DLD1 (cell line): ENCODE results near the gene SCARF1.

Experiments used
- in situ Hi-C: cut with HindIII; loops from 2 replicates; pipeline ENCODE4 v1.10.0; 2017; ENCODE audit warnings: low sequenced_read_pairs

Gene SCARF1

DNA sequence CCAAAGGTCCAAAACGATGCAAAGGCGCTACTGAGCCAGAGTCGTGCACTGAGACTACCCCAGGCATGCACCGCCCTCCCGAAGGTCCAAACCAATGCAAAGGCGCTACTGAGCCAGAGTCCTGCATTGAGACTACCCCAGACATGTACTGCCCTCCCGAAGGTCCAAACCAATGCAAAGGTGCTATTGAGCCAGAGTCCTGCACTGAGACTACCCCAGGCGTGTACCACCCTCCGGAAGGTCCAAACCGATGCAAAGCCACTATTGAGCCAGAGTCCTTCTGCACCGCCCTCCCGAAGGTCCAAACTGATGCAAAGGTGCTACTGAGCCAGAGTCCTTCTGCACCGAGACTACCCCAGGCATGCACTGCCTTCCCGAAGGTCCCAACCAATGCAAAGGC, 44.0 kb downstream of the SCARF1 start:
- in situ Hi-C loops, result no loop called here

DNA sequence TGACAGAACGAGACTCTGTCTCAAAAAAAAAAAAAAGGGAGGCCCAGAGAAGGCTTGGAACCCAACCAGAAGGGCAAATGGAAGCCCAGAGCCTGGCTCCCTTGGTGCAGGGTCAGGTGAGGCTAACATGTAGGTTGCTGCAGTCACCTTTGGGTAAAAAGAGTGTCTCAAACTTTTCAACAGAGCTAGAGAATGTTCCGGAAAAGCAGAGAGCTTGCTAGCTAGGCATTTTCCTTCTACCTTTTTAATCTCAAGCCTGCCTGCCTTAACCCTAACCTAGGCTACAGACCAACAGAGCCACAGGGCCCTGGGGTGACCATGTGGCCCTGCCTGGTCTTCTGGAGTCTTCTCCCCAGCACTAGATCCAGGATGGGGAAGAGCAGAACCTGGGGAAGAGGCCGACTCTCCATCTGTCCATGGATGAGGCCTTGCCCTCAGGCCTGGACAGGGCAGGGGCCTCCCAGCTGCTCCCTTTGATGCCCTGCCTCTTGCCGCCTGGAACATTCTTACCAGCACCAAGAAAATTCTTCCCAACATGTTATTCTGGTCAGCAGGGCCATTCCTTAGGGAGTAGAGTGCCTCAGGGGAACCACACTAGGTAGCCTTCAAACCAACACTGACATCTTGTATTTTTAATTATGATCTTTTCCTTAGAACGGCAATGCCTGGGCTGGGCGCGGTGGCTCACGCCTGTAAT, 47.0 kb downstream of the SCARF1 start:
- in situ Hi-C loops, result no loop called here

DNA sequence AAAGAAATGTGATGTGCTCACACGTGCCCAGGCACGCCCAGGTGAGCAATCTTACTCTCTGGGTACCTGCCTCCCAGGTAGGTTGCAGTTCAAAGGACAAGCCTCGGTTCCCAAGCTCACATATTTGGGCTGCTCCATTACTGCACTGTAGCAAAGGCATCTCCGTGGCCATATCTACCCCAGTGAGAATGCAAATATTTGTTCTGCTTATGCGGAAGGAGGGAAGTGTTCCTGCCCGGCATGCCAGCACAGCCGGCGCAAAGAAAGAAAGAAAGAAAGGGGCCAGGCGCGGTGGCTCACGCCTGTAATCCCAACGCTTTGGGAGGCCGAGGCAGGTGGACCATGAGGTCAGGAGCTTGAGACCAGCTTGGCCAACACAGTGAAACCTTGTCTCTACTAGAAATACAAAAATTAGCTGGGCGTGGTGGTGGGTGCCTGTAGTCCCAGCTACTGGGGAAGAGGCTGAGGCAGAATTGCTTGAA, 47.6 kb downstream of the SCARF1 start:
- in situ Hi-C loops, result no loop called here

DNA sequence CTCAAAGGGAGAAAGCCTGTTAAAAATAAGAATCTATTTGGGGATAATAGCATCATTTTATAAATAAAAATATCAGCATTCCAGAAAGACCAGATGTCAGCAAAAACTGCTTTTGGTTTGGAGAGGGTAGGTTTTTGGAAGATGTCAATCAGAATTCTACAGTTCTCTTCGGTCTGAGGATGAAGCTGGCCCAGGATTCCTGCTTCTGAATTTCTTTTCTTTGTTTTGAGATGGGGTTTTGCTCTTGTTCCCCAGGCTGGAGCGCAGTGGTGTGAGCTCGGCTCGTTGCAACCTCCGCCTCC, 52.0 kb downstream of the SCARF1 start:
- in situ Hi-C loops, result no loop called here

DNA sequence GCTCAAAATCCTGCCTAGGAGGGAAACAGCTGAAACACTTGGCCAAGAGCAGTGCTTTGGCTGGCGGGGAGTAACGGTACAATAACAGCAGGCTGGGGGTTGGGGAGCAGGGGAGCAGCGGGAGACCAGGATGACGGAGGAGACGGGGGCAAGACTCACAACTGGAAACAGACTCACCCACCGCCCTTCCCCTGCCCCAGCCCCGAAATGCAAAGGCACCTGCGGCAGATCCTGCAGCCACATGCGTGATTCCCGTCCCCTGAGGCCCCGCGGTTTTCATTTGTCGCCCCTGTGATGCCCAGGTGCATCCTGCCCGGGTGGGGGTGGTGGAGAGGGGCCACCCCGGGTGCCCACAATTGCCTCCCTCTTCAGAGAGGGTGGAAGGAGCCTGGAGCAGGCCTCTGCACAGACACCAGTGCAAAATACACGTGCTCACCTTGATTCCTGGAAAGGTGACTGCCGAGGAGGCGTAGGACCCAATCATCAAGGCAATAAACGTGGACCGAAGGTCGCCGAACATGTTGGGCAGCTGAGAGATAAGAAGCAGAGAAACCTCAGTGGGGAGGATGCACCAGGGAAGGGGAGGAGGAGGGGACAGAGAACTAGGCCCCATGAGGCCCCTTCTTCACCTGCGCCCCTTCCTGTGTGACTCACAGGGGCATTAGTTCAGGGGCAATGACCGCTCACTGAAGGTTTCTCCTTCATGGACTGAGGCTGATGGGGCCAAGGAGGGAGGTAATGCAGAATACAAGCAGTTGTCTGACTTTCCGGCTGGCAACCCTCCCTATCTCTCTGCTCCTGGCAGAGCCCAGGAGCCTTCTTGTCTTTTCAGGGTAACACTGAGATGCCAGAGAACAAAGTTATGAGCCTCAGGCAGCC, 52.5 kb downstream of the SCARF1 start:
- in situ Hi-C loops, result no loop called here

DNA sequence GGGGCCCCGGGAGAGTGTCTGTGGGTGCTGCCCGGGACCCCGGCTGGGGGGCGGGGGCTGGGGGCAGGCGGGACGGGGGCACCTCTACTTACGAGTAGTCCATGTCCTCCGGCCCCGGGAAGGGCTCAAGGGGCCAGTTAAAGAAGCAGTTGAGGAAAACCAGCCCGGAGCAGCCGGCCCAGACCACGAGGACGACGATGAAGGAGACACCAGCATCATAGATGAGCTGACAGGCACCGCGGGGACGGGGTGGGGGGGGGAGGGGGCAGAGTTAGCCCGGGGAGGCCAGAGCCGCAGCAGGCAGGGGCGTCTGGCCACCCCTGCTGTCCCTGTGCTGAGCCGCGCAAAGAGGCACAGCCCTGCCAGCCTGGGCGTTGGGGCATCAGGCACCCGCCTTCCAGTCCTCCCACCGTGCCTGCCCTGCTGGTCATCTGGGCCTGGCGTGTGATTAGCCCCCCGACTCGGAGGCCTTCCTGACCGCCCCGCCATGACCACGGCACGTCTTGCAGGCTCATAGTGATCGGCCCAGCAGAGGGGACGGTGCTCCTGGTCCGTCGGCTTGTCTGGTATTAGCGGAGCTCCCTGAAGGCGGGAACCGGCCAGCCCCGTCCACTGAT, 54.0 kb downstream of the SCARF1 start:
- in situ Hi-C loops, result no loop called here

DNA sequence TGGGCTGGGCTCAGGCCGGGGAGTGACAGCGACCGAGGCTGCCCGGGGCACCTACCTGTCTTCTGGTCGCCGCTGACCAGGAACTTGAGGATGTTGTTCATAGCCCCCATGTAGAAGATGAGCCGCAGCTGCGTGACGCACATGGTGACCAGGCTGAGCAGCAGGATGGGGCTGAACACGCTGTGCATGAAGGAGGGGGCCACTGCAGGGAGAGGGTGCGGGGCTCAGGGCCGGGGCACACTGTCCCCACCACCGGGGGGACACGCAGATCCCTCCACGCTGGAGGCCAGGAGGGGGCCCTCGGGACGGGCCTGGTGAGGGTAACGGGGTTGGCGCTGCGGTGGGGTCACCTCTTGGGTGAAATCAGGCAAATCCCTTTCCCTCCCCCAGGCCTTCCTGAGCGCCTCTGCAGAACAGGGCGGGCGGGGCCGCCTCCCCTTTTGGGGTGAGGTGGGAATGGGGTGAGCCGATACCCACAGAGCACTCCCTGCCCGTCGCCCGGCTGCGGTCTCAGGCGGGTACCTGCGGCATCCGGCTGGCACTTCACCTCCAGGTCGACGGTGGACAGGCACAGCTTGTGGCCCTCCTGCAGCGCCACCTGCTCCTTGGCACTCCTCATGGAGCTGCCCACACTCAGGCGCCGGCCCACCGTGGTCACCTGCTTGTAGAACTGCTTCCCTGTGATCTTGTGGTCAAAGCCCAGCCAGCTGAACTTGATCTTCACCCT, 54.6 kb downstream of the SCARF1 start:
- in situ Hi-C loops, result no loop called here

DNA sequence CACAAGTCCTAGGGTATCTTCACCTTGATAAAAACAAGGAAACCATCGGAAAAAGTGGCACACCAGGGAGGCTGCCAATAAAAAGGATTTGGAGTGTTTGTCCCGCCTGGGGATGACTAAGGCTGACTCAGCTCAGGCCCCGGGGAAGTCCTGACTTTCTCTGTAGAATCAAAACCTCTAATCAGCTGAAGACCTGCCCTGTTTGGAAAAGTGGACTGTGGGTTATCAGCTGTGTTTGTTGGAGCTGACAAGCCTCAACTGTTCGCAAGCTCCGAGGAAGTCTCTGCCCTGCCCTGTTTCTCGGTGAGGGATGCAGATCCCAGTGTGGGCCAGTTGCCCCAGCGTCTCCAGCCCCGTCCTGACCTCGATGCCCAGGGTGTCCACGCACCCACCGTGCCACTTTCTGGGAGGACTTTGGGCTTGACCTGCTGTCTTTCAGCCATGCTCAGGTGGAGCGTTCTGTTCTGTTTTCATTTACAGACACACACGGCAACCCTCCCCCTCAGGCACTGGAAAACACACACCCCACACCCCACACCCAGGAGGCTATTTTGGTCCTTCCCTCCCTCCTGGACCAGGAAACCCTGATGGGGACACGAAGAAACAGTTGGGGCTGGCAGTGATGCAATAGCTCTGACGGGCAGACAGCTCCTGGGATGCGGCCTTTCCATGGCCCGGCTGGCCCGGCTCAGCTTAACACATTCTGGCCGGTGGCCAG, 55.3 kb downstream of the SCARF1 start:
- in situ Hi-C loops, result no loop called here

DNA sequence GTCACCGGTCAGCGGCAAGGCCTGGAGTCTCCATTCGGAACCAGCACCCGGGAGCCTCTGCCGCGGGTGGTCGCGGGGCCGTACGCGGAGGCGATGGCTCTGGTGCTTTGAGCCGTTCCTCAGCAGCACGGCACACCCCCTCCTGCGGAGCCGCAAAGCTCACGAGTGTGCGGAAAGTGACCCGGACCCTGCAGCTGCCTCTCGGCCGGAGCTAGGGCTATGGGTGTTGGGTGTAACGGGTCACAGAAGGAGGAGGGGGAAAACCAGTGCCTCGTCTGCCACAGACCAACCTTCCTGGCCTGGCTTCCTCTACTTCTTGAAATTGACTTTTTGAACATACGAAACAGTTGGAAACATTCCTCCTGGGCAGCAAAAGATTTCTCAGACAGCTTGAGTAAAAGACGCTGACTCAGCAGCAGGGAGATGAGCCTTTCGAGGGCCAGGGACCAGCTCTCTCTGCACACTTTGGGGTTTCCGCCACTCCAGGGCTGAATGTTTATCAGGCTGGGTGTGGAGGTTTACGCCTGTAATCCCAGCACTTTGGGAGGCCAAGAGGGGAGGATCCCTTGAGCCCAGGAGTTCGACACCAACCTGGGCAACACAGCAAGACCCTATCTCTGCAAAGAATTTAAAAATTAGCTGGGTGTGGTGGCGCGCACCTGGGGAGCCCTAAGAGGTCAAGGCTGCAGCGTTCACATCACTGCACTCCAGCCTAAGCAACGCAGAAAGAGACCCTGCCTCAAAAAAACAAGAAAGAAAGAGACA, 56.5 kb downstream of the SCARF1 start:
- in situ Hi-C loops, result no loop called here

DNA sequence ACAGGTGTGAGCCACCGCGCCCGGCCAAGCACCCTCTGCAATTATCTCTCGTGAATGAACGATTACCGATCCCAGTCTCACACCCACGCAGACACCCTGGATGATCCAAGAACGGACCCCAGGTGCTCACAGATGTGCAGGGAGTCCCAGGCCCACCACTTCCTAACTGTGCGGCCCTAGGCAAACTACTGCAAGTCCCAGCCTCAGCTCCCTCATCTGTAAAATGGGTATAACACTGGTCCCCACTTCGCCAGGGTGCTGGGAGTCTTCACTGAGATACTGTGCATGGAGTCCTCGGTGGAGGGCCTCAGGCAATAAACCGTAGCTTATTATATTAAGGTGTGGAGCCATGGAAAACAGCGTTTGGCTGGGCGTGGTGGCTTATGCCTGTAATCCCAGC, 61.4 kb downstream of the SCARF1 start:
- in situ Hi-C loops, result no loop called here
